Gastrocnemius medialis (tissue), 4 donors: ENCODE measurements around the gene CRYGS. TPM values are rescaled to one million over a fixed set of nuclear protein-coding genes. Genes with fewer than 3 reads are reported as not detected.

Experiments
- ATAC-seq, 2 donors: fragments of 150-250 bp; one replicate each; pipeline ENCODE4 v1.9.1; 2016
- DNase-seq, 2 donors: peaks; one replicate each; pipeline ENCODE4 v3.0.0-alpha.2; 2019
- H3K27ac ChIP-seq, 4 donors: fragments of 200-600 bp; sonication (generic); 1 replicate in 1 of 4; 2 replicates in 3 of 4; pipeline ENCODE4 v1.5.1; 2016 to 2018; ENCODE audit warnings: mild to moderate bottlenecking in 2 of 4, moderate library complexity in 1 of 4
- H3K27me3 ChIP-seq, 3 donors: fragments of 200-600 bp; sonication (generic) in 2 of 3; 1 replicate in 1 of 3; 2 replicates in 2 of 3; pipeline versions ENCODE4 v1.5.1 to v1.6.0; 2016 to 2019; ENCODE audit warnings: mild to moderate bottlenecking in 1 of 3, moderate library complexity in 1 of 3
- H3K36me3 ChIP-seq, 2 donors: fragments of 200-600 bp; sonication (generic) in 1 of 2; one replicate each; pipeline ENCODE4 v1.5.1; 2017 to 2018
- H3K4me1 ChIP-seq, 2 donors: fragments of 200-600 bp; sonication (generic) in 1 of 2; one replicate each; pipeline ENCODE4 v1.5.1; 2016 to 2017; ENCODE audit warnings: mild to moderate bottlenecking in 2 of 2
- H3K4me3 ChIP-seq, 4 donors: fragments of 200-600 bp; sonication (generic) in 3 of 4; 1 replicate in 1 of 4; 2 replicates in 3 of 4; pipeline ENCODE4 v1.5.1; 2016 to 2019; ENCODE audit warnings: mild to moderate bottlenecking in 2 of 4
- H3K9me3 ChIP-seq, 3 donors: fragments of 200-600 bp; sonication (generic) in 2 of 3; 1 replicate in 1 of 3; 2 replicates in 2 of 3; pipeline ENCODE4 v1.5.1; 2016 to 2019
- CTCF ChIP-seq, 5 experiments: fragments of 450-650 bp in 3 of 5; fragments of 200-600 bp in 2 of 5; sonication (generic) in 2 of 5; IDR thresholded peaks in 4 of 5; conservative IDR thresholded peaks in 1 of 5; 1 replicate in 4 of 5; 2 replicates in 1 of 5; pipeline ENCODE4 v1.5.1; 2016 to 2019; ENCODE audit warnings: antibody characterized with exemption in 5 of 5, mild to moderate bottlenecking in 3 of 5, moderate library complexity in 3 of 5
- POLR2A ChIP-seq, 2 donors: fragments of 450-650 bp; IDR thresholded peaks; one replicate each; pipeline ENCODE4 v1.6.1; 2017; ENCODE audit warnings: antibody characterized with exemption in 2 of 2, mild to moderate bottlenecking in 2 of 2, moderate library complexity in 2 of 2
- in situ Hi-C, 4 donors: fragments of 200-750 bp; cut with MboI; loops; one replicate each; pipeline versions ENCODE4 v1.15.0 to v1.8.0; 2017; ENCODE audit warnings: low sequenced_read_pairs in 4 of 4
- intact Hi-C: fragments of 100-400 bp; cut with DNase I; formaldehyde crosslinking; loops from one replicate; pipeline ENCODE4 v1.15.1; 2023; ENCODE audit warnings: low total_unique reads
- total RNA-seq, 4 donors: library from RNA; depleted of rRNA; stranded (reverse); fragments of >200 nt; gene quantifications; one replicate each; pipeline versions ENCODE4 v1.1.0 to v1.2.3, GENCODE V29; 2016

Gene CRYGS
- total RNA-seq, 4 donors from 2014 or later, result 2.1 TPM; not detected in 3

DNA sequence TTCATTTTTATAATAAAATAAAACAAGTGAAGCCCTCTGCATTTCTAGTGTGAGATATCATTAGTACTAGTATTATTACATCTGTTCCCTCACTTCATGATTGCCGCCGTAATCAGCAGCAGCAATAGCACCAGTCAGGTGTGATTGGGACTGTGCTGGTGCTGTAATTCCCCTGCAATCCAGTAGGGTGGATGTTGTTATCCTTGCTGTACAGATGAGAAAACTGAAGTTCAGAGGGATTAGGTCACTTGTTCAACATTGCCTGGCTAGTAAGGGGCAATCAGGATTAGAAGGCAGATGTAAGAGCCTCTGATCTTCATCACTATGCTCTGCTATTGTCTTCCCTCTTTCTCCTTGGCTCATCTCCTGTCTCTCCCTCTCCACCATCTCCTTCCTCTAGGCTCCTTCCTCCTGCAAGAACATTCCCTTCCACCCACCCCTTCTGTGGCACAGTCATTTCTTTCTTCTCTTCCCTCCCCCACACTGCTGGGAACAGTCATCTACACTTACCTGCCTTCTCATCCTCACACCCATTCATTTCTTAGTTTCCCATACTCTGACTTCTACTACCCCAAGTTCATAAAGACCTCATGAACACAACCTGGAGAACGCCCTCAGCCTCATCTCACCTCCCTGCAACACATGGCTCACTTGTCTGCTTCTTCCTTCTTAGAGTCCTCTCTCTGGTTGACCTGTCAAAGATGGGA, 29.7 kb downstream of the CRYGS start:
- TF ChIP-seq CTCF (IDR thresholded peaks at IDR 0.05 in 4 of 5, conservative IDR thresholded peaks at IDR 0.05 in 1 of 5) (no peak), POLR2A (IDR thresholded peaks at IDR 0.05) (no peak)
- no peak overlapping the region for H3K4me3 ChIP-seq
- ATAC-seq (no peak), DNase-seq (no peak)
- H3K4me1 ChIP-seq, result no peaks in the 10 kb centered on the region
- H3K9me3 ChIP-seq, result no peaks in the 10 kb centered on the region
- no peaks in the 10 kb centered on the region for H3K36me3 ChIP-seq
- peaks cover 0 to 7% (median 0%) of the 10 kb centered on the region in 3 donors for H3K27me3 ChIP-seq
- in situ Hi-C loops, result no loop called here
- H3K27ac ChIP-seq, result no peak overlapping the region
- intact Hi-C loops, result no loop called here

DNA sequence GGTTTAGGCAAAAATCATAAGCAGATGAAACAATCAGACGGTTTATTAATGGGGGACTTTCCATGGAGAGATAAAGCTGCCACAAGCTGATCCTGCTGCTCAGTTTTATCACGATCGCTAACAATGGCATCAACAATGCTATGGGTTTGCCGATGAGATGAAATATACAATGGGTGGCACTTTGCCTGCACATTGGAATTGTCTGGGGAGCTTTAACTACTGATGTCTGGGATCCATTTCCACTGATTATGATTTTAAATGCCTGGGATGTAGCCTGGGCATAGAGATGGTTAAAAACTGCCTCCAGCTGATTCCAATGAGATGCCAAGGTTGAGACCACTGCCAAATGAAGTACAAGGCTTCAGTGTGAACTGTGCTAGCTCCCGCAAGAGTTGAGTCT, 30.8 kb downstream of the CRYGS start:
- Histone ChIP-seq H3K4me1 (no peaks in the 10 kb centered on the region), H3K4me3 (no peak overlapping the region), H3K27ac (no peak overlapping the region), H3K27me3 (peaks cover 0 to 7% (median 0%) of the 10 kb centered on the region in 3 donors), H3K9me3 (no peaks in the 10 kb centered on the region), H3K36me3 (no peaks in the 10 kb centered on the region)
- in situ Hi-C loops, result no loop called here
- no peak for DNase-seq
- no peak for TF ChIP-seq POLR2A (IDR thresholded peaks at IDR 0.05)
- no peak for TF ChIP-seq CTCF (IDR thresholded peaks at IDR 0.05 in 4 of 5, conservative IDR thresholded peaks at IDR 0.05 in 1 of 5)
- intact Hi-C loops, result no loop called here
- ATAC-seq, result no peak

DNA sequence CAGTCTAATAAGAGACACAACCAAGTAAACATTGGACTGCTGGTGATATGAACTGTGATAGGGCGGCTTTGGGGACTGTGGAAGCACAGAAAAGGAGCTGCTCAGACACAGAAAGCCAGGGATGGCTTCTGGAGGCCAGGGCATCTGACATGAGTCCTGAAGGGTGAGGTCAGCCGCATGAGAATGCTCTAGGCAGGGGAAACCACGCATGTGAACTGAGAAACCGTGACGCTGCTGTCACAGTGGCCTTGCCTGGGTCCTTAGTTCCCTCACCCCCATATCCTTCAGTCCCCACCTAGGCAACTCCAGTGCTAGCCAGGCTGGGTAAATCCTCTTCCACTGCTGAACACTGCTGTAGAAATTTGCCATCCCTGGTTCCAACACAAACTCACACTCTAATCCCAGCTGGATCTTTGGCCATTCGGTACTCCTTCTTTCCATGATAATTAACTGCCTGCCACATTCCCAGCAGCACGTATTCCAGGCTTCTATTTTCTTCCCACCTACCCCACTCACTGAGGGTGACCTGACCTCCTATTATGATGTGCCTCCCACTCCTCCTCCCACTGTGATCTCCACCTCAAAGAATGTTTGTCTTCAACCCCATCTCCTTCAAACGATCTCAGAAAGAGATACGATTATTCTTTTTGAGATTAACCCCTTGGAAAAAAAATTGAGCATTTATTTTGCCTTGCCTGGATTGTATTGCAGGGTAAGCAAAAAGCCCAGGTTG, 31.4 kb downstream of the CRYGS start:
- peaks cover 0 to 7% (median 0%) of the 10 kb centered on the region in 3 donors for H3K27me3 ChIP-seq
- no peaks in the 10 kb centered on the region for H3K36me3 ChIP-seq
- ATAC-seq, result no peak
- no peak for DNase-seq
- TF ChIP-seq CTCF (IDR thresholded peaks at IDR 0.05 in 4 of 5, conservative IDR thresholded peaks at IDR 0.05 in 1 of 5) (no peak), POLR2A (IDR thresholded peaks at IDR 0.05) (no peak)
- H3K4me3 ChIP-seq, result no peak overlapping the region
- no peaks in the 10 kb centered on the region for H3K9me3 ChIP-seq
- no peaks in the 10 kb centered on the region for H3K4me1 ChIP-seq
- in situ Hi-C loops, result no loop called here
- H3K27ac ChIP-seq, result no peak overlapping the region
- intact Hi-C loops, result no loop called here

GRCh38 chr3:186511702-186512101, 32.5 kb downstream of the CRYGS start:
- H3K9me3 ChIP-seq, result no peaks in the 10 kb centered on the region
- DNase-seq, result no peak
- peaks cover 0 to 7% (median 0%) of the 10 kb centered on the region in 3 donors for H3K27me3 ChIP-seq
- H3K4me3 ChIP-seq, result no peak overlapping the region
- intact Hi-C loops (no loop called here), in situ Hi-C loops (no loop called here)
- TF ChIP-seq POLR2A (IDR thresholded peaks at IDR 0.05), result no peak
- no peak for TF ChIP-seq CTCF (IDR thresholded peaks at IDR 0.05 in 4 of 5, conservative IDR thresholded peaks at IDR 0.05 in 1 of 5)
- no peak for ATAC-seq
- H3K27ac ChIP-seq, result no peak overlapping the region
- no peaks in the 10 kb centered on the region for H3K4me1 ChIP-seq
- no peaks in the 10 kb centered on the region for H3K36me3 ChIP-seq
